ENCODE results near the gene SYT15. TPM values are rescaled to one million over a fixed set of nuclear protein-coding genes. Genes with fewer than 3 reads are reported as not detected.

SYT15 gene
- total RNA-seq, 1 experiment from 2014 or later: 0.43 TPM

DNA sequence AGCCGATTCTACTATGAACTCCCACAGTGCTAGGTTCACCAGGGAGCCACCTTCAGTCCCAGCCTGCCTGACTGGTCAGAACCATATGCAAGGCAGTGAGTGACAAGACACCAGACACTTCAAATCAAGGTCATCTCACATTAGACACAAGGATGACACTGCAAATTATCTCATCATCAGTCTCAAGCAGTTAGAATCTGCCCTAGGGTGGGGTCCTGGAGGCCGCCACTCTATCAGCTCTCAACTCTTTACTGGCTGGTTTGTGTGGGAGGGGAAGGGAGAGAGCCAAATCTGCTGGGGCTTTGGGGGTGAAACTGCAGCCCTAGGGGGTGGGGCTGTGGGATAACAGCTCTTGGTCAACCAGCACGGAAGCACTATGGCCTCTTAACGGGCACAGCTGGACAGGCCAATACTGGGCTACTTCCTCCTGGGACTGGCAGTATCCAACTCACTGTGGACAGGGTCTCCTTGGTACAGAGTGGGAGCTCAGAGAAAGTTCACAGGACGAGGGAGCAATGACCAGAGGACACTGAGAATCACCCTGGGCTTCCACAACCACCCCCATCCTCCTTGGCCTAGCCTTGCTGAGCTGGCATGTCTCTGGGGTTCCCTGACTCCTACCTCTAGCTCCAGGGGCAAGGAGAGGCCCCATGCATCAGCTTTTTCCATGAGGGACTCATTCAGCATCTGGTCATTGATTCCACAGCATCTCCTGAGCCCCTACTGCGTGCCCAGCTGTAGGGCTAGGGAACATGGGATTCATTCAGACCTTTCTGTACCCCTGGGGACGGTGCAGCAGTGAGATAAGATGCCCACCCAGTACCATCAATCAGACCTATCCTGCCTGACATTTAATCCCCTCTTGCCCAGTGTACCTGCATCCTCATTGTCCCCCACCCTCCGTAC, 27.9 kb upstream of the SYT15 start:
- ChIA-PET POLR2A (no interaction called here), CTCF (interaction anchor here (1.4 kb wide), 1 partner anchor 9 kb away, joined by 5 read pairs; no protein-coding TSS in a partner anchor)
- peaks cover 36% of the 10 kb centered on the region; the same call in 1 of the 2 replicates for H3K4me1 ChIP-seq
- no peaks in the 10 kb centered on the region for H3K36me3 ChIP-seq (ENCODE audit: control insufficient read depth, insufficient read depth, low read length)
- intact Hi-C loops (cut with micrococcal nuclease; ENCODE audit: unreplicated experiment): no loop called here
- no TSS peak for BruUV-seq (replicated peaks)
- Mint-ChIP-seq H3K4me3 (ENCODE audit: unreplicated experiment) (no peak overlapping the region), H3K4me1 (ENCODE audit: low read depth, unreplicated experiment) (no peaks in the 10 kb centered on the region), H3K27me3 (ENCODE audit: insufficient read depth, unreplicated experiment) (no peaks in the 10 kb centered on the region), H3K36me3 (ENCODE audit: insufficient read depth, unreplicated experiment) (no peaks in the 10 kb centered on the region), H3K9me3 (ENCODE audit: unreplicated experiment) (no peaks in the 10 kb centered on the region), H3K27ac (ENCODE audit: unreplicated experiment) (no peak overlapping the region)
- TF ChIP-seq, protein P1, sequence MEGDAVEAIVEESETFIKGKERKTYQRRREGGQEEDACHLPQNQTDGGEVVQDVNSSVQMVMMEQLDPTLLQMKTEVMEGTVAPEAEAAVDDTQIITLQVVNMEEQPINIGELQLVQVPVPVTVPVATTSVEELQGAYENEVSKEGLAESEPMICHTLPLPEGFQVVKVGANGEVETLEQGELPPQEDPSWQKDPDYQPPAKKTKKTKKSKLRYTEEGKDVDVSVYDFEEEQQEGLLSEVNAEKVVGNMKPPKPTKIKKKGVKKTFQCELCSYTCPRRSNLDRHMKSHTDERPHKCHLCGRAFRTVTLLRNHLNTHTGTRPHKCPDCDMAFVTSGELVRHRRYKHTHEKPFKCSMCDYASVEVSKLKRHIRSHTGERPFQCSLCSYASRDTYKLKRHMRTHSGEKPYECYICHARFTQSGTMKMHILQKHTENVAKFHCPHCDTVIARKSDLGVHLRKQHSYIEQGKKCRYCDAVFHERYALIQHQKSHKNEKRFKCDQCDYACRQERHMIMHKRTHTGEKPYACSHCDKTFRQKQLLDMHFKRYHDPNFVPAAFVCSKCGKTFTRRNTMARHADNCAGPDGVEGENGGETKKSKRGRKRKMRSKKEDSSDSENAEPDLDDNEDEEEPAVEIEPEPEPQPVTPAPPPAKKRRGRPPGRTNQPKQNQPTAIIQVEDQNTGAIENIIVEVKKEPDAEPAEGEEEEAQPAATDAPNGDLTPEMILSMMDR (IDR thresholded peaks at IDR 0.05; ENCODE audit: insufficient read depth in 1 of 2, low read depth in 1 of 2, low read length in 1 of 2, severe bottlenecking in 1 of 2, unreplicated experiment in 1 of 2): no peak
- peak in 1 of 2 experiments; percentile 45 for DNase-seq
- H3K27me3 ChIP-seq (replicated peaks; ENCODE audit: control insufficient read depth, insufficient read depth, low read length): no peaks in the 10 kb centered on the region
- no peaks in the 10 kb centered on the region for H3K9me3 ChIP-seq
- no peak overlapping the region for H3K4me3 ChIP-seq (ENCODE audit: low read depth, low read length)

DNA sequence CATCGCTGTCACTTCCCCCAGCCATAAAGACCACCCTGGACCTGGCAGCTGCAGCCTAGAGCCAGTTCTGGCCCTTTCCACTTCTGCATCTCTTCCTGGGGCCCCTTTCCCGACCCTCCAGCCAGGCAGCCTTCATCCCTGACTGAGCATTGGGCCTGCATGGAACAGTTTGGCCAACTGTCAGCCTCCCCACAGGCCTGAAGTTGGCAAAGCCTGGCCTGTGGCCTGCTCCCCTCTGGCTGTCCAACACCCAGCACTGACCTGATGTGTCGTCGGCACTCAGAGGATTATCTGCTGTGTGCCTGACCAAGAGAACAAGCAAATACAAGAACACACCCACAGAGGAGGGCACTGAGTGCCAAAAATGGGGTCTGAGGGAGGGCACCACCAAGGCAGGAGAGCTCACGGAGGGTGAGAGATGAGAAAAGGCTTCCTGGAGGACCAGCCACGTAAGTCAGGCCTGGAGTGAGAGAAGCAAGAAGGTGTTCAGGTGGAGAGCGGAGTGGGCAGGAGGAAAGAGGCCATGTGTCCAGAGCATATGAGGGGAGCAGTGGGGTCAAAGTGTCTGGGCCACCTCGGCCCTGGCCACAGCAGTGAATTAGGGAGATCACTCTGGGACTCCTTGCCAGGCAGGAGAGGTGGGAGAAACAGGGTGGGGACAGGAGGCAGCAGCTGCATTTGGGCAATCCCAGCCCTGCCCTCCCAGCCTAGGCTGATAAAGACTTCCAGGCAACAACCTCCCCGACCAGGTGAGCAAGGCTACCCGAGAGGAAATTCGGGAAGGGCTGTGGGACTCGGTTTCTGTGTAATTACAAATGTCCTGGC, 27.0 kb upstream of the SYT15 start:
- peak; percentile 12 to 44 for DNase-seq
- Mint-ChIP-seq H3K4me1 (ENCODE audit: low read depth, unreplicated experiment) (no peaks in the 10 kb centered on the region), H3K27ac (ENCODE audit: unreplicated experiment) (no peak overlapping the region), H3K36me3 (ENCODE audit: insufficient read depth, unreplicated experiment) (no peaks in the 10 kb centered on the region), H3K9me3 (ENCODE audit: unreplicated experiment) (no peaks in the 10 kb centered on the region), H3K27me3 (ENCODE audit: insufficient read depth, unreplicated experiment) (no peaks in the 10 kb centered on the region), H3K4me3 (ENCODE audit: unreplicated experiment) (no peak overlapping the region)
- BruUV-seq (replicated peaks): no TSS peak
- ChIA-PET POLR2A (no interaction called here), CTCF (interaction anchor here (1.3 to 2.4 kb wide), 3 partner anchors 7 to 12 kb away, joined by 4 to 7 read pairs (median 5); no protein-coding TSS in a partner anchor)
- Histone ChIP-seq H3K27me3 (replicated peaks; ENCODE audit: control insufficient read depth, insufficient read depth, low read length) (no peaks in the 10 kb centered on the region), H3K36me3 (ENCODE audit: control insufficient read depth, insufficient read depth, low read length) (no peaks in the 10 kb centered on the region), H3K4me1 (peaks cover 31% of the 10 kb centered on the region; the same call in 1 of the 2 replicates), H3K9me3 (no peaks in the 10 kb centered on the region), H3K4me3 (ENCODE audit: low read depth, low read length) (no peak overlapping the region)
- intact Hi-C loops (cut with micrococcal nuclease; ENCODE audit: unreplicated experiment): loop anchor here (1.0 kb wide), 1 partner anchor 12 kb away; no protein-coding TSS in a partner anchor
- TF ChIP-seq, protein P1 (IDR thresholded peaks at IDR 0.05; ENCODE audit: insufficient read depth in 1 of 2, low read depth in 1 of 2, low read length in 1 of 2, severe bottlenecking in 1 of 2, unreplicated experiment in 1 of 2): no peak
